ENCODE measurements around the gene EPN3.

EPN3 gene

DNA sequence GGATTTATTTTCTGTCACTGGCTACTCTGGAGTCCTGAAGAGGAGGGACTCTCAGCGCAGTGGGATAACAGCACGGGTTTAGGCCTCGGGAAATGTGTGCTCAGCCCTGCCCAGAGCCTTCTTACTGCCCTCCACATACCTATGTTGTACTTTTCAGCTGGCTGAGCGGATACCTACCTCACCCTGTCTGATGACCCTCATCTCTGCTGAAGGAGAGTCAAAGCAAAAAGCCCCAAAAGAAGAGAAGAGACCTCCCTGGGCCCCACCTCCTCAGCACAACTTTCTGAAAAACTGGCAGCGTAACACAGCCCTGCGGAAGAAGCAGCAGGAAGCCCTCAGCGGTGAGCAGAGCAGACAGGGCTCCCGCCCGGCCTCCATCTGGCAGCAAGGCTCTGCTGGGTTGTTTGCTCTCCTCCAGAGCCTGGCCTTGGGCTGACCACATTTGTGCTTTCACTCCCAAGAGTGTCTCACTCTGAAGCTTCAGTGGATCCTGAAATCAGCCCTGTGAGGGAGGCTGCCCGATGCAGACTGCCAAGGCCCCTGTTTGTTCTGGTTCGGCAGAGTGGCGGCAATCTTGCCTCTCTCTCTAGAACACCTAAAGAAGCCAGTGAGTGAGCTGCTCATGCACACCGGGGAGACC is 14.0 kb upstream of the EPN3 start:
- no peak overlapping the region for H3K4me3 ChIP-seq (ENCODE audit: low read depth, low read length)
- TF ChIP-seq CTCF (IDR thresholded peaks at IDR 0.05; ENCODE audit: low read depth, low read length) = no peak

- no peak overlapping the region for H3K4me3 ChIP-seq (ENCODE audit: low read depth, low read length)
- TF ChIP-seq CTCF (IDR thresholded peaks at IDR 0.05; ENCODE audit: low read depth, low read length) = no peak
These were observed 13.2 kb upstream of the EPN3 start for GRCh38 chr17:50519141-50519834.

DNA sequence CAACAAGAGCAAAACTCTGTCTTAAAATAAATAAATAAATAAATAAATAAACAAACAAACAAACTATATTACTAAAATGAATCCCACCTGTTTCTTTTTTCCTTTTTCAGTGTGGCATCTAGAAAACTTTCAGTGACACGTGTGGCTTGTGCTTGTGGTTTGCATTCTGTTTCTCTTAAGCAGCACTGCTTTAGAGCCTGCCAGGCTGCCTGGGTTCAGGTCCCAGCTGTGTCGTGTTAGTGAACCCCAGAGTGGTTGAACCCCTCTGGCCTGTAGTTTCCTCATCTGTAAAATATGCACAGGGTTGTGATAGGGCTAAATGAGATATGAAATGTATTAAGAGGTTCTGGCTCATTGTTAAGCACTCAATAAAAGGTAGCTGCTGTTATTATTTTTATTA is 12.1 kb upstream of the EPN3 start:
- TF ChIP-seq CTCF (IDR thresholded peaks at IDR 0.05; ENCODE audit: low read depth, low read length) = no peak

GRCh38 chr17:50521514-50521913 is 11.0 kb upstream of the EPN3 start:
- H3K4me3 ChIP-seq (ENCODE audit: low read depth, low read length) = no peak overlapping the region
- TF ChIP-seq CTCF (IDR thresholded peaks at IDR 0.05; ENCODE audit: low read depth, low read length) = no peak

More for the DNA sequence above, 12.1 kb upstream of the EPN3 start:
- no peak overlapping the region for H3K4me3 ChIP-seq (ENCODE audit: low read depth, low read length)

DNA sequence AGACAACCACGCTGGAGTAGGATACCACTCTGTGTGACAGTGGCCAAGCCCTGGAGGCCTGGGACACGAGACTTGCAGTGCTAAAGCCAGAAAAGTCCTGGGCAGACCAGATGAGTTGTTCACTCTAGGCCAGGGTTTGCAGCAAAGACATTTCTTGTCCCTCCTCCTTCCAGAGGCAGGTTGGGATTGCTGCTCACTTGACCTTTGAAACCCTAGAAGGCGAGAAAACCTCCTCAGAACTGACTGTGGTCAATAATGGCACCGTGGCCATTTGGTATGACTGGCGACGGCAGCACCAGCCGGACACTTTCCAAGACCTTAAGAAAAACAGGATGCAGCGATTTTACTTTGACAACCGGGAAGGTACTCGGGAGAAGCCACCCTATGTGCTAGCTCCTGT is 9.8 kb upstream of the EPN3 start:
- TF ChIP-seq CTCF (IDR thresholded peaks at IDR 0.05; ENCODE audit: low read depth, low read length) = no peak
- H3K4me3 ChIP-seq (ENCODE audit: low read depth, low read length) = no peak overlapping the region

- TF ChIP-seq CTCF (IDR thresholded peaks at IDR 0.05; ENCODE audit: low read depth, low read length) = no peak
- no peak overlapping the region for H3K4me3 ChIP-seq (ENCODE audit: low read depth, low read length)
These were observed 9.3 kb upstream of the EPN3 start for GRCh38 chr17:50523208-50523607.

DNA sequence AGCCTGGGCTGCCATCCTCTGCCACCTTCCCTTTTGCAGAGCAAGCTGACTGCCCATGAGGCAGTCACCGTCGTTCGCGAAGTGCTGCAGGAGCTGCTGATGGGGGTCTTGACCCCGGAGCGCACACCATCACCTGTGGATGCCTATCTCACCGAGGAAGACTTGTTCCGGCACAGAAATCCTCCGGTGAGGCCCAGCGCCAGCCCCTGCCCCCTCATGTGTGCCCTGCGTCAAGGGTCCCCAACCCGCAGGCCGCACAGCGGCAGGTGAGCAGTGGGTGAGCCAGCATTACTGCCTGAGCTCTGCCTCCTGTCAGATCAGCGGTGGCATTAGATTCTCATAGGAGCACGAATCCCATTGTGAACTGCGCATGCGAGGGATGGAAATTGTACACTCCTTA is 7.7 kb upstream of the EPN3 start:
- TF ChIP-seq CTCF (IDR thresholded peaks at IDR 0.05; ENCODE audit: low read depth, low read length) = no peak
- H3K4me3 ChIP-seq (ENCODE audit: low read depth, low read length) = no peak overlapping the region
